DND-41 (cell line): ENCODE measurements around the gene RFTN1.

Experiments used
- CTCF ChIP-seq: IDR thresholded peaks from 2 replicates; pipeline ENCODE4 v1.5.1; 2012; ENCODE audit warnings: borderline replicate concordance, low read length, moderate library complexity, mild to moderate bottlenecking; ENCODE audit not compliant: poor library complexity, severe bottlenecking; ENCODE audit errors: extremely low read depth
- EZH2 ChIP-seq: IDR thresholded peaks from 3 replicates; pipeline ENCODE4 v1.6.1; 2012; ENCODE audit warnings: borderline replicate concordance, low read depth, mild to moderate bottlenecking, moderate library complexity, low read length, inconsistent platforms; ENCODE audit not compliant: severe bottlenecking

DNA sequence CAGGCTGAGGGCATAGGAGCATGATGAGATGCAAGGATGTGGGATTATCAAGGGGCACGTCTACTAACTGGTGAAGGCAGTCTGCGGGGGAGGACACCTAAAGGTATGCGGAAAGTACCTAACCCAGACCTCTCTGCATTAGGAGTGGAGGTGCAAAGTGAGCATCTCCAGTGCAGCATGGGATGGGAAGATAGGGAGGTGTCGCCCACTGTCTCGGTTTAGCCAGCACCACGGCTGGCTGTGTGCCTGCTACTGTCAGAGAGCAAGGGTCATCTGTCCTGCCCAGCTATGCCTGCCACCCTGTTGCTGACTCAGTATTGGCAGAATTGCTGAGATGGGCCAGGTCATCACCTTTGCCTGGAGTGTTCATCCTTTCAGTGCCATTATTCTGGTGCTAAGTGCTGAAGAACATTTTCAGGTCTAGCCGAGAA, 208.4 kb downstream of the RFTN1 start:
- TF ChIP-seq CTCF (no peak), EZH2 (no peak)
